HG02623 (cell line): ENCODE data around the gene FSD1.

Source experiments
- ATAC-seq: cut with Tn5 transposase; IDR thresholded peaks from one replicate; pipeline ENCODE4 v1.9.1; 2021; ENCODE audit warnings: moderate library complexity; ENCODE audit not compliant: unreplicated experiment

FSD1 gene

GRCh38 chr19:4362101-4362828 lies 57.9 kb downstream of the FSD1 start:
- no peak for ATAC-seq

- ATAC-seq, result no peak
Measured at GRCh38 chr19:4362831-4363545, 58.6 kb downstream of the FSD1 start.

DNA sequence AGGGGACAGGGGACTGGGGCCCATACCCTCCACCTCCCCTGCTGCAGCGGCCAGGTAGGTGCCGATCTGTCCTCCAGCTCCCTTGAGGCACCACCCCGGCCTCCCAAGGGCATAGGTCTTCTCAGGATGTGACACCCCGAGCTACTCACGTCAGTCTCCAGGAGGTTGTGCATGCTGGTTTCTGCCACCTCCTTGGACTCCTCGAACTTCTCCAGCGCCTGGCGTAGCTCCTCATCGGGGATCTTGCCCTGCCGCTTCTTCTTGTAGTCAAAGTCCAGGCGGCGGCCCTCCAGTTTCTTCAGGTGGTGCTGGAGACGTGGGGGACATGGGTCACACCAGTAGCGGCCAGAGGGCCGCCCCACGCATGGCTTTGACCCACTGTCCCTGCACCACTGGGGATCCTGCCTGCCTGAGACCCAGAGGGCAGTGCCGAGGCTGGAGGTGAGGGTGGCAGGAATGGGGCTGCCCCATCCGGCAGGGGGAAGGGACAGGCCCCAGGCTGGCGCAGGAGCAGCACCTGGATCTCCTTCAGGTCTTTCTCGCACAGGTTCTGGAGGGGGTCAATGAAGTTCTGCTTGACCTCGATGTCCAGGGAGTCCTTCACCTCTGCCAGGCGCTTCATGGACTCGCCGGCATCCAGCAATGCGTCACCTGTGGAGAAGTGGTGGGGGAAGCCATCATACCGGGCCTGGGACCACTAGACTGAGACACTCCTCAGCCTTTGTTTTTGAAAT lies 59.3 kb downstream of the FSD1 start:
- no peak for ATAC-seq

DNA sequence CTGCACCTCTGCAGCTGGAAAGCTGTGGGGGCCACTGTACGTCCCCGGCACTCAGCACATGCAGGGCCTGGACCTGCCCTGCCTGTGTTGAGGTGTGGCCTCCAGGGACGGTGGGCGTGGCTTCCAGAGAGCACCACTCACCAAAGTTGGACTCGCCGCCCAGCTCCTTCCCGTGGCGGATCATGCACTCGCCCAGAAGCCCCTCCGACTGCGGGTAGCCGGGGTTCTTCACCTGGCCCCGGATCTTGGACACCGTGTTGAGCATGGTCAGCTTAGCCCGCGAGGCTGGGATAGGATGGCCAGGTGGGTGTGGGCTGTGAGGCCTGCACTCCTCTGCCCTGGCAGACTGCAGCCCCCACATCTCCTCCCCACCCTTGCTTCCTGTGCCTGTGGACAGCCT lies 60.9 kb downstream of the FSD1 start:
- no peak for ATAC-seq

GRCh38 chr19:4365791-4366665 lies 61.6 kb downstream of the FSD1 start:
- no peak for ATAC-seq

DNA sequence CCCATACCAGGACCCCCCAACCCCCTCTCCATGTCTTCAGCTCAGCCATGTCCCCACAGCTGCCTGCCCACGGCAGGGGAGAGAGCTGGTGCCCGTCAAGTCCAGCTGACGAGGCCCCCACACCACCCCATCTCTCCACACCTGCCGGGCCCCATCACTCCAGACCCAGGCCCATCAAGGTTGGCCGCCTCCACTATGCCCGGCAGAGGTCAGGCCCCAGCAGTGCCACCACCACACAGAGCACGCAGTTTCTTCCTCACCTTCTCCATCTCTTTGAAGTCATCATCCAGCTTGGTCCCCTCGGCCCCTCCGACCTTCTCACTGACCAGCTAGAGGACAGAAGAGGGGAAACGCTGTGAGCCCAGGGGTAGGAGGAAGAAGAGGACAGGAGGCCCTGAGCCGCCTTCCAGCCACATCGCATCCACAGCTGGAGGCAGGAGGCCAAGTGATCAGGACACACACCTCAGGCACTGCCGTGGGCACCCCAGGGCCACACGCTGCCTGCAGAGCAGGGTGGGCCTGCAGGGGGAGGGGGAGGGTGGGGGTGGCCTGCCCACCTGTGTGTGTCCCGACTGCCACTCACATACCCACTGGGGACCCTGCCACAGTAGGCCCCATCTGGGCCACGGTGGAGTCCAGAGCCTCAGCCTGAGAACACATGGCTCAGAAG lies 62.4 kb downstream of the FSD1 start:
- no peak for ATAC-seq

- no peak for ATAC-seq
Measured at GRCh38 chr19:4367336-4367723, 62.9 kb downstream of the FSD1 start.

DNA sequence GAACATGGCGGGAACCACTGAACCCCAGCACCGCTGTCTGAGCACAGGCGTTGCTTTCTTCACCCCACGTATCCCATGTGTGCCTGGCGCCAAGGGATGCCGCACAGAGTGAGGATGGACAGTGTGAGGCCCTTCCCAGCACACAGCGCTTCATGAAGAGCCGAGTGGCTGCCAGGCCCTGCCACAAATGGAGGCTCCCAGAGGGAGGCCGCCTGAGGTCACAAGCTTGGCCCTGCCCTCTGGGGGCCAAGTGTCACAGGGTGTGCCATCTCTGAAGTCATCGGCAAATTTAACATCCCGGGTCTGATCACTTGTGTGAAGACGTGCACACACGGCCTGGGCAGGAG lies 63.4 kb downstream of the FSD1 start:
- ATAC-seq, result no peak

- no peak for ATAC-seq
Measured at GRCh38 chr19:4368128-4368820, 63.9 kb downstream of the FSD1 start.

DNA sequence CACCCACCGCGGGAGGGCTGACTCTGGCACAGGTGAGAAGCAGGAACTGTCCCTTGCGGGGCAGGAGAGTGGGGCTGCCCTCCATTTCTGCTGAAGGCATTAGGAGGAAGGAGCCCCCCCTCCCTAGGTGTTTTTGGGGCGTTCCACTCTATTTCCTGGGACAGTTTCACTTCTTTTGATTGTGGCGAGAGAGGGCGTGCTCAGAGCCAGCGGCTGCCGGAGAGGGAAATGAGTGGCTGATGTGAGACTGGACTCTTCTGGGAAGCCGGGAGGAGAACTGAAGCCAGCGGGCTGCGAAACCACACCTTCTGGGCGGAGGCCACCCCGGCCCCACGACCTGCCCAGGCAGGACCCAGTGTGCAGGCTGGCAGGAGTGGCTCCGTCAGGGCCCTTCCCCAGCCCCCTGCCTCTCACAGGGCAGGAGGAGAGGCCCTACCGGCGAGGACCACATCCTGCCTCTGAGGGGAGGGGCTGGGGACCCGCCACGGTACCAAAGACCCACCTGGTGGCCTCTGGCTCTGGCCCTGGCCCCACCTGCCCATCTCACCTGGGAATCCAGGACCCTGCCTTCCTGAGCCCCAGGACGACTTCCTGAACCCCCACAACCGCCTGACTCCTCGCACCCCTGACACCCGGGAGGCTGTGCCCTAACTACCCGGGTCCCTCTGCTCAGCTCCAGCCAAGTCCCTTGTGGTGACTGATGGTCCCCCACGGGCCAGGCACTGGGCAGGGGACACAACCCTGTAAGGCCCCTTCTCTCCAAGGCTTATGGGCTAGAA lies 64.9 kb downstream of the FSD1 start:
- ATAC-seq, result peak; percentile 41

DNA sequence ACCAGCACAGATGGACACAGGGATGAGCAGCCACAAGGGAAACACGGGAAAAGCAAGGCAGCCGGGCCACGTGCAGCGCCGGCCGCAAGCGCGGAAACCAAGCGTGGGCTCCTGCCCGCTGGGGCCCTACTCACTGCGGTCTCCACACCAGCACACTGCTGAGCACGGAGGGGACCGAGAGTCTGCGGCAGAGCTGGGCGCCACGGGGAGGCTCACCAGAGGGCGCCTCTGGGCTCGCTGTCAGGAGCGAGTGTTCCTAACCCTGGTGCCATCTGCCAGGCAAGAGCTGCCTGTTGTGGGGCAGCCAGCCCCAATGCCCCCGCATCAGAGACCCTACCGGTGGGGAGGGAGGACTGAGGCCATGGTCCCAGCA lies 65.5 kb downstream of the FSD1 start:
- peak; percentile 34 for ATAC-seq

DNA sequence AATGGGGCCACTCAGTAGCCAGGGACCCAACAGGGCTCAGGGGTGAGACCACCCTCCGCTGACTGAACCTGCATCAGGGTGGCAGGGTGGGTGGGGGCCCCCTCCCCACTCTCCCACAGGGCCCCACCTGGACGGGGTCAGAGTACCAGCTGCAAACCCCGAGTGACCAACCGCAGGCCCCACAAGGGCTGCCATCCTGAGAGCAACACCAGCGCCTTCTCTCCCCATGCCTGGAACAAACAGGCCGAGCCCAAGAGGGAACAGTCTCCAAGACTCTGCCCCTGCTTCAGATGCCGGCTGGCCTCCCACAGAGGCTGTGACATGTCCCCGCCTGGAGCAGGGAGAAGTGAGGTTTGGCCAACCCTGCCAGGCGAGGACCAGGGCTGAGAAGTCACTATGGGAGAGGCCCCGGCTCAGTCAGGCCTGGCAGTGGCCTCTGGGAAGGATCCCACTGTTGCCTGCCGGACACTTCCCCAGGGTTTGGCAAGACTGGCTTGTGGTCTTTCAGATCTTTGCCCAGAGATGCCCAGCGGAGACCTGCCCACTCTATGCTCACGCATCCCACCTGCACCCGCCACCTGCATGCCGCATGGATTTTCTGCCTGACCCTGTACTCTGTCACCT lies 66.1 kb downstream of the FSD1 start:
- ATAC-seq, result no peak

- ATAC-seq, result no peak
Measured at GRCh38 chr19:4371247-4372164, 67.1 kb downstream of the FSD1 start.

DNA sequence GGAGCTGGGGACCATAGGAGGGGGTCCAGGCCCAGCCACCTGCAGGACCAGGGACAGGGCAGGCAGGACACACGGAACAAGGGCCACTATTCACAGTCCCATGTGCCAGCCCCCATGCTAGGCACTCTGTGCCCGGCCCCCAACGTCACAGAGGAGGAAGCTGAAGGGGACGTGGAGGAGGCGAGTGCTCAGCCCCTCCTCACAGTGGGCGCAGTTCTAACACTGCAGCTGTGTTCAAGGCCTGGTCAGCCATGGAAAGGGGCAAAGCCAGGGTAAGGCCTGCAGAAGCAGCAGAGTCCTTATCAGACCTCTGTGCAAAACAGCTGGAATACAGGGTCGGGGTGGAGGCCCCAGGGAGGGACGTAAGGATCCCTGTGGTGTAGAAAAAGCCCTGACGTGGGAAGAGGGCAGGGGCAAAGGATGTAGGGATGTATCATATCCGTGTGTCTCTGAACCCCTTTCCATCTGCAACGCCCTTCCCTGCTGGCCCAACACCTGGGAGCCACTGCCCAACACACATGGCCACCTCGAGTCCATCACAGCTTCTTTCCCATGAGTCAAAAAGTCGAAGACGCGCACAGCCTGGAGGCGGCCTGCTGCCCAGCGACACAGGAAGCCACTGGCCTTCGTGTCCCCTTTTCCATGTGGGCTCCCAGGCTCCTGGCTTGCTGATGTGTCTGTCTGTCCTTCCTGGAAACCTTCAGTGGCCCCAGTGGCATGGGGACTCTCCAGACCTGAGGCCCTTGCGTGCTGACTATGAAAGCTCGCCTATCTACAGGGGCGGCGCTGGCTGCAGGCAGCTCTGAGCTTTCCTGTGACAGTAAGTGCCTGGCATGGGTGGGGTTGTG lies 68.0 kb downstream of the FSD1 start:
- no peak for ATAC-seq

DNA sequence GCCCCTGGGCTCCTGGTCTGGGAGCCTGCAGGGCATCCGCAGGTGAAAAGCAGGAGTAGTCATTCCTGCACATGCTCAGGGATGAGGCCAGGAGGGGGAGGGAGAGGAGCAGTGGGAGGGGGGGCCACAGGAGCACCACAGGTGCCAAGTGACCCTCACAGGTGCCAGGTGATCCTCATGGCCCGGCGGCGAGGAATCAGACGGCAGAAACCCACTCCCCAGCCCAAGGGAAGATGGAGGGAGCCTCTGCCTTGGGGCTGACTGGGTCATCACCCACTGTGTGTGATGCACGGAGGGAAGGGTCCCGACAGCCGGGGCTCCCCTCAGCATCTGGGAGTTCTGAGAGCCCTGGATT lies 68.6 kb downstream of the FSD1 start:
- no peak for ATAC-seq
